RWPE1 (cell line): ENCODE measurements around the gene ABCG5.

Experiments
- CTCF ChIA-PET: fragments of 350-600 bp; sonication (Branson Sonifier 250); formaldehyde crosslinking; extraction: SDS; loops from one replicate; lab custom pipeline; 2021; lab: Yijun Ruan, JAX
- POLR2A ChIA-PET: fragments of 400-600 bp; formaldehyde crosslinking; extraction: SDS; loops from one replicate; lab custom pipeline; 2020; ENCODE audit warnings: antibody characterized with exemption; ENCODE audit not compliant: low non-redundant PET; lab: Yijun Ruan, JAX
- DNase-seq: peaks from one replicate; pipeline ENCODE4 v3.0.0; 2012; ENCODE audit warnings: low spot score
- H3K27ac ChIP-seq: fragments of 450-650 bp; 2 replicates; pipeline ENCODE4 v1.5.1; 2017
- TF ChIP-seq, protein P1 (sequence below): fragments of 450-650 bp; conservative IDR thresholded peaks from 2 replicates; pipeline ENCODE4 v1.5.1; 2017; ENCODE audit warnings: low read depth, mild to moderate bottlenecking

ABCG5 gene

DNA sequence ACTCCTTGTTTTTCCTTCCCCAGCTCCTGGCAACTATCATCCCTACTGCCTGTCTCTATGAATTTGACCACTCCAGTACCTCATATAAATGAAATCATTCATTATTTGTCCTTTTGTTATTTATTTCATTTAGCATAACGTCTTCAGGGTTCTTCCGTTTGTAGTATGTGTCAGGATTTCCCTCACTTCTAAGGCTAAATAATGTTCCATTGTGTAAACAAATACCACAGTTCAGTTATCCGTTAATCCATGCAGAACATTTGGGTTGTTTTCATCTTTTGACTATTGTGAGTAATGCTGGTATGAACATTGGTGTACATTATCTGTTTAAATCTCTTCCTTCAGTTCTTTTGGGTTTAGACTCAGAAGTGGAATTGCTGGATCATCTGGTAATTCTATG lies 46.0 kb downstream of the ABCG5 start:
- H3K27ac ChIP-seq = no peak overlapping the region
- ChIA-PET POLR2A (no interaction called here), CTCF (interaction anchor here (0.7 kb wide), 1 partner anchor 72 kb away, joined by 5 read pairs; no protein-coding TSS in a partner anchor)
- no peak for DNase-seq
- TF ChIP-seq, protein P1, sequence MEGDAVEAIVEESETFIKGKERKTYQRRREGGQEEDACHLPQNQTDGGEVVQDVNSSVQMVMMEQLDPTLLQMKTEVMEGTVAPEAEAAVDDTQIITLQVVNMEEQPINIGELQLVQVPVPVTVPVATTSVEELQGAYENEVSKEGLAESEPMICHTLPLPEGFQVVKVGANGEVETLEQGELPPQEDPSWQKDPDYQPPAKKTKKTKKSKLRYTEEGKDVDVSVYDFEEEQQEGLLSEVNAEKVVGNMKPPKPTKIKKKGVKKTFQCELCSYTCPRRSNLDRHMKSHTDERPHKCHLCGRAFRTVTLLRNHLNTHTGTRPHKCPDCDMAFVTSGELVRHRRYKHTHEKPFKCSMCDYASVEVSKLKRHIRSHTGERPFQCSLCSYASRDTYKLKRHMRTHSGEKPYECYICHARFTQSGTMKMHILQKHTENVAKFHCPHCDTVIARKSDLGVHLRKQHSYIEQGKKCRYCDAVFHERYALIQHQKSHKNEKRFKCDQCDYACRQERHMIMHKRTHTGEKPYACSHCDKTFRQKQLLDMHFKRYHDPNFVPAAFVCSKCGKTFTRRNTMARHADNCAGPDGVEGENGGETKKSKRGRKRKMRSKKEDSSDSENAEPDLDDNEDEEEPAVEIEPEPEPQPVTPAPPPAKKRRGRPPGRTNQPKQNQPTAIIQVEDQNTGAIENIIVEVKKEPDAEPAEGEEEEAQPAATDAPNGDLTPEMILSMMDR = no peak

DNA sequence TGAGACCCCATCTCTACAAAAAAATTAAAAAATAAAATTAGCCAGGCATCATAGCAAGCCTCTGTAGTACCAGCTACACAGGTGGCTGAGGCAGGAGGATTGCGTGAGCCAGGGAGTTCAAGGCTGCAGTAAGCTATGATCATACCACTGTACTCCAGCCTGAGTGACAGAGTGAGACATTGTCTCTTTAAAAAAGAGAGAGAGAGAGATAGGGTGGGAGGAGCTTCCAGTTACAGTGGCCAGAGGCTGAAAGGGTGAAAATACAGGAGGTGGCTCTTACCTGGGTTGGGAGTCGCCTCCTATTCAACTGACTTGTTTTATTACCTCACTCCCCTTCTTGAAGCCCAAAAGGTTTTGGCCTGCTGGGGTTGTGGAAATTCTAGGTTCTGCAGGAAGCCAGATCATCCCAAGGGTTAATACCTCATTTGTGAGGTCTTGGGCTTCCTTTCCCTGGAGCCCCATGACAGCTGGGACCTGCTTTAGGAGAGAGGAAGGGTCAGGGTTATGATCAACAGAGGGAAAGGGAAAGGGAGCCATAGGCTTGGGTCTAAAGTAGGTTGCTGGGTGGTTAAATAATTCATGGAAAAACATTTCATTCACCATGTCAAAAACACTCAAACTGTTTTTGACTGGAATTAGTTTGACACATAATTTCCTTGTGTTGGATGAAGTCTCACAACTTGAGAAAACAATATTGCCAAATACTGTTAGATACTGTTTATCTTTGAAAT lies 47.4 kb downstream of the ABCG5 start:
- POLR2A ChIA-PET = no interaction called here

DNA sequence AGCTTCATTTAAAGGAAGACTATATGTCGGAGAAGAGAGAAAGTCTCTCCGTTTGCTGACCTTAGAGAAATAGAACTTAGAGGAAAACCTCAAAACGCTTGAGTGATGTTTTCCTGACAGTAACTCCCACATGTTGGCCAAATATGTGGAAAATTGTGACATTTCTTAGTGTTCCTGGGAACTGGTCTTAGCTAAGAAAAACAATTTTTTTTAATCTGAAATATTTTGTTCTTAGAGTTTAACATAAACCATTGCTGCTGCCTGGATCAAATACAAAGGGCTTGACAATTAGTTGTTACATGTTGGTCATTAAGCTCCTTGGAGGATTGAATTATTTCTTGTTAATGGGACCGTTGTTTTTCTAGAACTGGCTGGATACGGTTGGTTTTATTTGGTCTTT lies 48.5 kb downstream of the ABCG5 start:
- ChIA-PET POLR2A (no interaction called here), CTCF (interaction anchor here (0.6 kb wide), 1 partner anchor 561 kb away, joined by 4 read pairs; no protein-coding TSS in a partner anchor)

More for the DNA sequence above, 47.4 kb downstream of the ABCG5 start:
- no peak for DNase-seq
- no peak overlapping the region for H3K27ac ChIP-seq
- TF ChIP-seq, protein P1 = no peak
- CTCF ChIA-PET = interaction anchor here (0.7 kb wide), 2 partner anchors 26 to 908 kb away, joined by 3 to 4 read pairs; no protein-coding TSS in a partner anchor

DNA sequence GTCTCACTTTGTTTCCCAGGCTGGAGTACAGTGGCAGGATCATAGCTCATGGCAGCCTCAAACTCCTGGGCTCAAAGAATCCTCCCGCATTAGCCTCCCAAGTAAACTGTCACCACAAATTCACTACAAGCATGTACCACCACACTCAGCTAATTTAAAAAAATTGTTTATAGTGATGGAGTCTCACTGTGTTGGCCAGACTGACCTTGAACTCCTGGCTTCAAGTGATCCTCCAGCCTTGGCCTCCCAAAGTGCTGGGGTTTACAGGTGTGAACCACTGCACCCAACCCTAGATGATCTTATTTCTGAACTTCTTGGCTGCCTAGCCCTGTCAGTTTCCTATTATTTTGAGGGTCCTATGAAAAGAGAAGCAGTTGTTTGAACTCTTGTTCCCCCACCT lies 50.0 kb downstream of the ABCG5 start:
- no peak for DNase-seq
- H3K27ac ChIP-seq = no peak overlapping the region
- ChIA-PET CTCF (no interaction called here), POLR2A (interaction anchor here (0.5 kb wide), 1 partner anchor 37 kb away, joined by 3 read pairs; no protein-coding TSS in a partner anchor)
- TF ChIP-seq, protein P1 = no peak

More for the DNA sequence above, 48.5 kb downstream of the ABCG5 start:
- TF ChIP-seq, protein P1 = no peak
- DNase-seq = no peak
- no peak overlapping the region for H3K27ac ChIP-seq

DNA sequence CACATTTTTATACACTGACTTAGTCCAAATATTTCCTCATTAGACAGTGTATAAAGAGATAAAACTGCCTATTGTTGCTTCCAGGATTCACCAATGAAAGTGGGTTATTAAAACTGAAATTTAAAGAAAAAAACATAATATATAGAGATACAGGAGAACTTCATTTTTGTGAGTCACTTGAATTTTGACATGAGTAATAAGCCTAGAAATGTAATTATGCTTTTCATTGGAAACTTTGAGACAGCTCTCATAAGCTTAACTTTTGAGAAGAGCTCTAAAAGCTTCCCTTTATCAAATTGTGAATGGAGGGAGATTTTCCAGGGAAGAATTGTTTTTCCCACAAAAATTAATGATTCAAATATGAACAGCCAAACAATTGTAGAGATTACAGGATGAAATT lies 50.7 kb downstream of the ABCG5 start:
- H3K27ac ChIP-seq = no peak overlapping the region
- TF ChIP-seq, protein P1 = no peak
- CTCF ChIA-PET = no interaction called here
- DNase-seq = no peak
- POLR2A ChIA-PET = no interaction called here

DNA sequence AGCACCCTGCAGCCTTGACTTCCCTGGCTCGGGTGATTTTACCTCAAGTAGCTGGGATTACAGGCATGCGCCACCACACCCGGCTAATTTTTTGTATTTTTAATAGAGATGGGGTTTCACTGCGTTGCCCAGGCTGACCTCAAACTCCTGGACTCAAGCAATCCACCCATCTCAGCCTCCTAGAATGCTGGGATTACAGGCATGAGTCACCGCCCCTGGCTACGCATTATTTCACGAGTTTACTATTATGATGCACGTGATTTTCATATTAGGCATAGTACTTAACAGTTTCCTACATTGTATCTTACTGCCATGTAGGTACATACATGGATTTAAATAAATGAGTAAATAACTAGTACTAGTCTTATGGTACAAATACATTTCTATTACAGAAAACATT lies 60.4 kb downstream of the ABCG5 start:
- DNase-seq = no peak
- POLR2A ChIA-PET = no interaction called here
- no peak overlapping the region for H3K27ac ChIP-seq
- CTCF ChIA-PET = no interaction called here
- TF ChIP-seq, protein P1 = no peak
